Hepatic stellate cell (primary cell): Measurements from ENCODE around the gene COL5A1.
A peak's percentile ranks its signal among the peaks of the same experiment; 100 is the strongest.

Experiments
- DNase-seq: peaks from one replicate; pipeline ENCODE4 v3.0.0; 2011; ENCODE audit warnings: low spot score

The COL5A1 gene

GRCh38 chr9:134607971-134608370 is 33.6 kb upstream of the COL5A1 start:
- no peak for DNase-seq

GRCh38 chr9:134611046-134611445 is 30.6 kb upstream of the COL5A1 start:
- DNase-seq: no peak

- DNase-seq: no peak
These were observed 29.3 kb upstream of the COL5A1 start for GRCh38 chr9:134612309-134612708.

- DNase-seq: no peak
These were observed 28.9 kb upstream of the COL5A1 start for GRCh38 chr9:134612715-134613114.

GRCh38 chr9:134614256-134614655 is 27.3 kb upstream of the COL5A1 start:
- no peak for DNase-seq

- no peak for DNase-seq
These were observed 25.3 kb upstream of the COL5A1 start for GRCh38 chr9:134616341-134616740.

GRCh38 chr9:134617246-134617645 is 24.4 kb upstream of the COL5A1 start:
- no peak for DNase-seq

GRCh38 chr9:134617836-134618162 is 23.8 kb upstream of the COL5A1 start:
- DNase-seq: no peak

GRCh38 chr9:134618163-134618832 is 23.3 kb upstream of the COL5A1 start:
- DNase-seq: no peak

- DNase-seq: no peak
These were observed 22.7 kb upstream of the COL5A1 start for GRCh38 chr9:134618833-134619447.

GRCh38 chr9:134619448-134619982 is 22.1 kb upstream of the COL5A1 start:
- no peak for DNase-seq

GRCh38 chr9:134619983-134620661 is 21.5 kb upstream of the COL5A1 start:
- no peak for DNase-seq

GRCh38 chr9:134620751-134621557 is 20.6 kb upstream of the COL5A1 start:
- no peak for DNase-seq

- DNase-seq: no peak
These were observed 20.0 kb upstream of the COL5A1 start for GRCh38 chr9:134621558-134622110.

GRCh38 chr9:134622896-134623257 is 18.7 kb upstream of the COL5A1 start:
- no peak for DNase-seq

GRCh38 chr9:134623258-134624066 is 18.1 kb upstream of the COL5A1 start:
- DNase-seq: no peak

- DNase-seq: no peak
These were observed 17.4 kb upstream of the COL5A1 start for GRCh38 chr9:134624137-134624591.

- DNase-seq: peak; percentile 93
These were observed 16.9 kb upstream of the COL5A1 start for GRCh38 chr9:134624621-134625181.

- DNase-seq: no peak
These were observed 16.1 kb upstream of the COL5A1 start for GRCh38 chr9:134625361-134626068.

GRCh38 chr9:134626069-134626423 is 15.6 kb upstream of the COL5A1 start:
- no peak for DNase-seq
